Subcutaneous adipose tissue (tissue), 4 donors: ENCODE results near the gene CLN6. TPM values are rescaled to one million over a fixed set of nuclear protein-coding genes. Genes with fewer than 3 reads are reported as not detected.

Experiments used
- CTCF ChIP-seq: fragments of 450-650 bp; IDR thresholded peaks from one replicate; pipeline ENCODE4 v1.5.1; 2016; ENCODE audit warnings: low read depth, mild to moderate bottlenecking, control low read depth, antibody characterized with exemption, moderate library complexity
- total RNA-seq, 4 donors: library from RNA; depleted of rRNA; stranded (reverse); fragments of >200 nt; gene quantifications; one replicate each; pipeline ENCODE4 v1.1.0, GENCODE V29; 2016

The CLN6 gene
- total RNA-seq, 4 donors from 2014 or later = 10.1 to 21.9 (median 17.2) TPM

GRCh38 chr15:68163191-68163590, 66.3 kb downstream of the CLN6 start:
- no peak for TF ChIP-seq CTCF

- no peak for TF ChIP-seq CTCF
These were observed 71.4 kb downstream of the CLN6 start for GRCh38 chr15:68158046-68158628.

GRCh38 chr15:68157074-68157473, 72.5 kb downstream of the CLN6 start:
- TF ChIP-seq CTCF = no peak

Other genes starting within 250 kb of the CLN6 start
- 10 to 100 TPM; 34.3 to 68.8 (median 45.4) TPM for gene PIAS1, start 175.4 kb downstream of the CLN6 start, total RNA-seq
- 1 to 10 TPM; 5.5 to 9.2 (median 7.3) TPM for gene CALML4, start 24.4 kb downstream of the CLN6 start, total RNA-seq
- gene FEM1B, start 48.0 kb upstream of the CLN6 start, total RNA-seq = 10 to 100 TPM; 35.2 to 64.6 (median 53.0) TPM
- gene ITGA11, start 202.4 kb upstream of the CLN6 start, total RNA-seq = 1 to 10 TPM; 2.5 to 8.4 (median 5.6) TPM